HG02763 (cell line): Measurements from ENCODE around the gene SFTPD.
"Not testable (repeated sequence)": the region's sequence is repeated elsewhere in the genome, so short reads cannot be mapped to it uniquely, and the experiment has no call there.

Experiments
- ATAC-seq: cut with Tn5 transposase; IDR thresholded peaks from one replicate; pipeline ENCODE4 v1.9.1; 2021; ENCODE audit warnings: mild to moderate bottlenecking, moderate library complexity; ENCODE audit not compliant: unreplicated experiment

SFTPD gene

DNA sequence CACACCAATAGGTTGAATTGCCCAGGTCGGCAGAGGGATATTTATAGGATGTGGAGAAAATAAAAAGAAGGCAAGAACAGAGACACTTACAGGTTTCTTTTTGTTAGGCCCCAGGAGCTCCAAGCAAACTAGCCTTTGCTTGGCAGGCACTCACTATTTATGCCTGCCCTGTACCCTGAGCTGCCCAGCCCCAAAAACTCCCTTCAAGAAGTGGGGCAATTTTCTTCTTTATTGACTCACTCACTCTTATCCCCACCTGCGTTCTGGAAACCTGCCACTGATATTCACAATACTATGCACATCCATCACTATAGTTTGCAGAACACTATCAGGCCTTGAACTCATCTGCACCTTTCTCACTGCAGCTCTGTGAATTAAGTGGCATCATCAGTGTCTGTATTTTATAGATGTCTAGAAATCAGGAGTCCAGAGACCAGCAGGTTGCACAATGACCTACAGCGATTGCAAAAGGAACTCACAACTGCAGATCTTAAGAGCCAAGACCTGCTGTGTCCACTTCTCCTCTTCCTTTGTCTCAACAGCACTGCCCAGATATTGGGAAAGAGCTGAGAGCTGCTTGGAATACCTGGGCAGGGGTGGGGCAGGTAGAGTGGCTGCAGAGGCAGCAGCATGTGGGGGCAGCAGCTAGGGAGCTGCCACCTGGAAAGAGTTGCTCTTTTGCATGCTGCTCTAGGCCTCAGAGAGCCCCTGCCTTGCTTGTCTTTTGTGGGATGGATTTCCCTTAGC, at the start of gene SFTPD:
SFTPD (minus strand) TSS at position 130 of the 747 bp plus-strand sequence. CDS start 2,446 bp downstream, outside the sequence.
- no peak for ATAC-seq

DNA sequence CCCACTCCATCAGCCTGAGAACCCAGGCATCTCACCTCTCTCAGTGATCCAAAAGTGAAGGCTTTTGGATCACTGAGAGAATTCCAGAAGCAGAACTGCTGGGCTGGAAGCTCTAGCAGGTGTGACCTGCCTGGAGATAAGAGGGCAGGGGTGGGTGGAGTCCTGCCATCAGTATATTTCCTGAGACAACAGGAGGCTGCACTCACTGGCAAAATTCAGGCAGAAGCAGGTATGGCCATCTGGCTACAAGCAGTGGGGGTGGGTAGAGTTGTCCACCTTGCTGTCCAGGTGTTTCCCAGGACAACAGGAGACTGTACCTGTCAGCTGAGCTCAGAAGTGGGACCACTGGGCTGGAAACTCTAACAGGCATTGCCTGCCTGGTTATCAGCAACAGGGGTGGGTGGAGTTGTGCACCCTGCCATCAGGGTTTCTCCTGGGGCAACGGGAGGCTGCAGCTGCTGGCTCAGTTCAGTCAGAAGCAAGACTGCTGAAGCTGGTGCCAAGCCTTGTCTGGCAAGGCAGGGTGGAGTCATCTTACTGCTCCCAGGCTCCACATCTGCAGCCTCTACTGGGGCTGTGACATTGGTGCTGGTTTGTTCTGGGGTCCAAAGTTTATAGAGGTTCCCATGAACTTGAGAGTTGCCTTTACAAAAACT, 47.2 kb upstream of the SFTPD start:
- no peak for ATAC-seq

DNA sequence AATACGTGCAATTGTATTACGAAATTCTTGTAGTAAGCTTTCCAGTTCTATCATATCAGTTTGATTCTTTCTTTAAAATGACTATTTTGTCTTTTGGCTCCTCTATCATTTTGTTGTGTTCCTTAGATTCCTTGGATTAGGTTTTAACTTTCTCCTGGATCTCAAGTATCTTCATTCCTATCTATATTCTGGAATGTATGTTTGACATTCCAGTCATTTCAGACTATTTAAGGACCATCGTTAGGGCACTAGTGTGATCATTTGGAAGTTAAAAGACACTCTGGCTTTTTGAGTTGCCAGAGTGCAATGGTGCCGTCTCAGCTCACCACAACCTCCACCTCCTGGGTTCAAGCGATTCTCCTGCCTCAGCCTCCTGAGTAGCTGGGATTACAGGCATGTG, 45.7 kb upstream of the SFTPD start:
- ATAC-seq, result no peak

DNA sequence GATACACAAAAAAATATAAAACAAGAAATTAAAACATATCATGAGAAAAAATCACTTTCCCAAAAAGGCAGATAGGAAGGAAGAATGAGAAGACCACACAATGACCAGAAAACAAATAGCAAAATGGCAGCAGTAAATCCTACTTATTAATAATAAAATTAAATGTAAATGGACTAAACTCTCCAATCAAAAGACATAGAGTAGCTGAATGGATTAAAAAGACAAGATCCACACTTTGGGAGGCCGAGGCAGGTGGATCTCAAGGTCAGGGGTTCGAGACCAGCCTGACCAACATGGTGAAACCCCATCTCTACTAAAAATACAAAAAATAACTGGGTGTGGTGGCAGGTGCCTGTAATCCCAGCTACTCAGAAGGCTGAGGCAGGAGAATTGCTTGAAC, 39.3 kb upstream of the SFTPD start:
- not testable (repeated sequence) for ATAC-seq

DNA sequence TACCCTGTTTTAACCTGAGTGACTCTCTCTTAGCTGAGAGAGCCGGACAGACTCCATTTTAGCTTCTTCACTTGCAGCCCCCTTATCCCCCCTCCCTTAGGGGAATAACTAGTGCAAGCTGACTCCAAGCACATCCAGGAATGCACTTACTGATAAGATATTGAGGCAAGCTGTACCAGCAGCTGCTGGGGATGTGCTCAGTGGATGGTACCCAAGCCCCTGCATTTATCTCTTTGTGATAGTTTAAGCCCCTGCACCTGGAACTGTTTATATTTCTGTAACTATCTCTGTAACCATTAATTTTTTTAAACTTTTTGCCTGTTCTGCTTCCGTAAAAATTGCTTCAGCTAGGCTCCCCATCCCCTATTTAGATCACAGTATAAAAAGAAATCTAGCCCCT, 37.8 kb upstream of the SFTPD start:
- not testable (repeated sequence) for ATAC-seq

DNA sequence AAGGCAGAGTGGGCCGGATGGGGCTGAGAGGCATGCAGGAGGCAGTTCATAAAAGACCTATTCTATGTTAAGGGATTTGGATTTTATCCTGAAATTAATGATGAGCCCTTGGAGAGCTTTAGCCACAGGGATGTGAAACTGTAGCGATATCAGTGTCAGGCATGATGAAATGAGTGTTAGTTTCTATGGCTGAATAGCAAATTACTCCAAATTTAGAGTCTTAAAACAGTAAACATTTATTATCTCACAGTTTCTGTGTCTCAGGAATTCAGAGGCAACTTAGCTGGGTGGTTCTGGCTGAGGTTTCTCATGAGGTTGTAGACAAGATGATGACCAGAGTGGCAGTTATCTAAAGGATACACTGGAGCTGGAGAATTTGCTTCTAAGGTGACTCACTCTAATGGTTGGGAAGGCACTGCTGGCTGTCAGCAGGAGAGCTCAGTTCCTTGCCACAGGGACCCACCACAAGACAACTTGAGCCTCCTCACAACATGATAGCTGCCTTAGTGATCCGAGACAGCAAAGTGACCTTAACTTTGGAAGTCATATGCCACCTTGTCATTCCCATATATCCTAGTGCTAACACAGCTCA, 36.7 kb upstream of the SFTPD start:
- ATAC-seq, result no peak

DNA sequence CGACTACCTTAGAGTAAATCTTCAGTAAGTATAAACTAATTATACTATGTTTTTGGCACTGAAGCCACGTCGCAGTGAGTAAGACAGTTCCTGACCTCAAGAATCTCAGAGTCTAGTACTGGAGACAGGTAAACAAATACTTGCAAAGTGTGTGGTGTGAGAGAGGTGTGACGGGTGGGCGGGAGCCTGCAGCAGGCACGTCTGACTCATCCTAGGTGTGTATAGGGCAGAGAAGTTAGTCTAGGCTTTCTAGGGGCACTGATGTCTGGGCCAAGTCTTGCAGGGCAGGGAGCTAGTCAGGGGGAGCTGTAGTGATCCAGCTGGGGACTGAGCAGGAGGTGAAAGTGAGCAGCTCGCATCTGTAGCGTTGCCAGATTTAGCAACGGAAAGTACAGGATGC, 35.9 kb upstream of the SFTPD start:
- no peak for ATAC-seq

DNA sequence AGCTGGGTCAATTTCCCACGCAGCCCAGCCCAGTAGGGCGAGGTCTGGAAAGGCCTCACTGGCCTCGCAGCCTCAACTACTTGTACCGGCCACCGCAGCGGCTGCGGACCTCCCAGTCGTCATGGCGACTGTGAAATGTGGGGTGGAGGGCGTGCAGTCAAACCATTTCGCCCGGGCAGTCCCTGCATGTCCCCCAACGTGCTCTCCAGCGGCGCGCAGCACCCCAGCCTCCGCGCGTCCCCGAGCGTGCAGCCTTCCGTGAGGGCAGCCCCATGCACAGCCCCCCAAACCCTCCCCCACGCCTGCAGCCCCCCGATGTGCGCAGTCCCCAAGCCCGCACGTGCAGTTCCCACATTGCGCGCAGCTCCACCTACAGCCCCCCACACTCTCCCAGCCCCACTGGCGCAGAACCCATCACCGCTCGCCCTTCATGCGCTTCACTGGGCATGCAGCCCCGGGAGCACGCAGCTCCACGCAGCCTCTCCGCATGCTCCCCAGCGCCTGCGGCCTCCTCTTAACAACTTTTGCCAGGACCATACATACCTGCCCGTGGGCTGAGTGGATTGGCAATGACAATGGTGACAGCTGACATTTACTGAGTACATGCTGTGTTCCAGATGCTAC, 34.5 kb upstream of the SFTPD start:
- no peak for ATAC-seq

DNA sequence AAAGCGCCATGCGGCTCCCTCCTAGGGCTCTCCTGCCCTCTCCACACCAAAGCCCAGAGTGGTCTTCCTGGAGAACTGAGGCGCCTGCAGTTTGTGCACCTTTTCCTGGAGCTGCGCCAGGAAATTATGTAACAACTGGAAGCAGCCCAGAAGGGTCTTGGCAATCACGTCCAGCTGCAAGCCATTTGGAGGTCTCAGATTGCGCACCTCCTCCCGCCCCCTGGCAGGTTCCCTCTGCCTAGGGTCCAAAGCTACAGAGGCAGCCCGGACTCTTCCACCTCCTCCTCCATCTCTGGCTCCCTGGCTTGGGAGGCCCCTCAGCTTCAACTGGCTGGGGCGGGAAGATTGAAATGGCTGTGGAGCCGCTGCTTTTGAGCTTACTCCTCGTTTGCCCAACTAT, 34.0 kb upstream of the SFTPD start:
- ATAC-seq, result no peak

DNA sequence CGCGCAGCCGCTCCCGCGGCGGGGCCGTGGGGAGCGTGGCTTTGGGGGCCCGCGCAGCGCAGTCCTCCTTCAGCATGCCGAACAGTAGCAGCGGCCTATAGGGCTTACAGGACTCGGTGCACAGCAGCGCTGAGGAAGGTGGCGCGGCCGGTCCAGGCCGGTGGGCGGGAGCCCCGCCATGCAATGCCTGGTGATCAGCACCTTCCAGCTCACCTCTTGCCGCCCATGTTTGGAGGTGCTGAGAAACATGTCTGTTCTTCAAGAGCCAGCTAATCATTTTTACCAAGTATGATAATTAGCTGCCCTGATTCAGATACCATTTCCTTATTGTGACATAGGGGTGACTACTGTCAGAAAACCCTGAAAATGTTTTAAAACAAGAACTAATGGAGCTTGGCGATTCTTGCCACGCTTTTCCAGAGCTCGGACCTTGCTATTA, 33.5 kb upstream of the SFTPD start:
- ATAC-seq, result no peak

DNA sequence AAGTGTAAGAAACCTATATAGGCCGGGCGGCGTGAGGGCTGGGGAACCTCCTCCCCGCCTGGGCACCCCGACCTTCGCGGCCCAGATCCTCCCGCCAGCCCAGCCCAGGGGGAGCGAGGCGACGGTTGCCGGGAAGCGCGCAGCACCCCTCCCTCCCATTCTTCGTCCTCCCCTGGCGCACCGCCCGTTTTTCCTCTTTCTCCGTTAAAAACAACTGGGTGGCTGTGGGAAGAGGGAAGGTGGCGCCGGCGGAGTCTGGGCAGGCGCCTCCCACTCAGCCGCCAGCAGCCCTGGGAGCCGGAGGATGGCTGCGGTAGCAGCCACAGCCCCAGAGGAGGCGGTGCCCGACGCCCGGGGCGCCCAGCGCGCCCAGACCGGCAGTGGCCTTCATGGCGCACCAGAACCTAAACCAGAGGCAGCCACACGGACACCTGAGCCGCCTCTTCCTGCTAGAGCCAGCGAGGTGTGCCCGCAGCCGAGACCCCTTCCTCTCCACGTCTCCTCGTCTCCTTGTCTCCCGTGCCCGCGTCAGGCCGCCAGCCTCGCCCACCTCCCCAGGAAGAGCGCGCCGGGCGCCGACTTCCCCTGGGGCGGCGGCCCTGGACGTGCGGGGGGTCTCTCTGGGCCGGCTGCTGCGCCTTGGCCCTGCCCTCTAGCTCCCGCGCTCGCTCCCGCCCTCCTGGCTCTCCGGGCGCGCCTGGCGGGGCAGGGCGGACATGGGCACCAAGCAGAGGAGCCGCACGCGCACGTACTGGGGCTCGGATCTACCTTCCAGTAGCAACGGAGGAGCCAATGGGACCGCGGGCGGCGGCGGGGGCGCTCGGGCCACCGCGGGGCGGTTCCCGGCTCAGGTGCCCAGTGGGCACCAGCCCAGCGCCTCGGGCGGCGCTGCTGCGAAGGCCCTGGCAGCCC, 32.8 kb upstream of the SFTPD start:
- no peak for ATAC-seq

DNA sequence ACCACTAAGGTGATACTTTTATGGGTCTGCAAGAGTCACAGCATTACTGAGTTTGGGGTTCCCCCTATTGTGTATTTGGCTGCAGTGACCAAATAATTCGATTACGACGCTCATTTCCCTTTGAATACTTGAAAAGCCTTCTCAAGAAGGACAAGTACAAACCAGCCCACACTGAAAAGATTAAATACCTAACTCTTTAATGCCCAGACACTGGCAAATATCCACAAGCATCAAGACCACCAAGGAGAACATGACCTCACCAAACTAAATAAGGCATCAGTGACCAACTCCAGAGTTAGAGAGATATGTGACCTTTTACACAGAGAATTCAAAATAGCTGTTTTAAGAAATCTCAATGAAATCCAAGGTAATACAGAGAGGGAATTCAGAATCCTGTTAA, 31.8 kb upstream of the SFTPD start:
- no peak for ATAC-seq

DNA sequence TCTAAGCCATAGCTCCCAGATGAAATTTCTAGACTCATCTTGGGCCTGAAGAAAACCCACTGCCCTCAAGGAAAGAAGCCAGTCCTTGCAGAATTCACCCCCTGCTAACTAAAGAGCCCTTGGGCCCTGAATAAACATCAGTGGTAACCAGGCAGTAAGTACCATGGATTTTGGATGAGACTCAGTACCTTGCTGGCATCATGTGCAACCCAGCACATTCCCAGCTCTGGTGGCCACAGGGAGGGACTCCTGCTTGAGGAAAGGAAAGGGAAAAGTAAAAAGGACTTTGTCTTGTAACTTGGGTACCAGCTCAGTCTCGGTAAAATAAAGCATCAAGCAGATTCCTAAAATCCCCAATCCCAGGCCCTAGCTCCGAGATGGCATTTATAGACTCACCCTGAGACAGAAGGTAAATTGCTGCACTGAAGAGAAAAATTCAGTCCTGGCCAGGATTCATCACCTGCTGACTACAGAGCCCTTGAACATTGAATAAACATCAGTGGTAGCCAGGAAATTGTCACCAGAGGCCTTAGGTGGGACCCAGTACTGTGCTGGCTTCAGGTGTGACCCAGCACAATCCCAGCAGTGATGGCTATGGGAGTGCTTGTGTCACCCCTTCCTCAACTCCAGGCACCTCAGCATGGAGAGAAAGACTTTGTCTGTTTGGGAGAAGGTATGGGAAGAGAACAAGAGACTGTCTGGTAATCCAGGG, 31.2 kb upstream of the SFTPD start:
- ATAC-seq, result no peak

DNA sequence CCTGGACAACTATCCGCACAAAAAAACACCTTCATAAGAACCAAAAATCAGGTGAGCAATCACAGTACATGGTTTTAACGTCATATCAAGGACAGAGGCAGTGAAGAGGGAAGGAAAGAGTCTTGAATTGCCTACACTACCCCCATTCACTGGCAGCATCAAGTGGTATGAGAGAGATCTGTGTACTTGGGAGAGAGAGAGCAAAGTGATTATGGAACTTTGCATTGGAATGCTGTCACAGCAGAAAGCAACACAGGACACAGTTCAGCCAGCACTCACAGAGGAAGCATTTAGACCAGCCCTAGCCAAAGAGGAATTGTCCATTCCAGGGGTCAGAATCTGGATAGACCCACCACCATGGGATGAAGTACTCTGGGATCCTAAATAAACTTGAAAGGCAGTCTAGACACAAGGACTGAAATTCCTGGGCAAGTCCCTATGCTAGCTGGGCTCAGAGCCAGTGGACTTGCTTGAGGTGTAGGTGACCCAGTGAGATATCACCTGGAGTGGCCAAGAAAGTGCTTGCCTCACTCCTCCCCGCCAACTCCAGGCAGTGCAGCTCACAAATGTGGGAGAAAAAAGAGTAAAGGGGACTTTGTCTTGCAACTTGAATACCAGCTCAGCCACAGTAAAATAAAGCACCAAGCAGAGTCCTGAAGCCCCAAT, 30.5 kb upstream of the SFTPD start:
- no peak for ATAC-seq

DNA sequence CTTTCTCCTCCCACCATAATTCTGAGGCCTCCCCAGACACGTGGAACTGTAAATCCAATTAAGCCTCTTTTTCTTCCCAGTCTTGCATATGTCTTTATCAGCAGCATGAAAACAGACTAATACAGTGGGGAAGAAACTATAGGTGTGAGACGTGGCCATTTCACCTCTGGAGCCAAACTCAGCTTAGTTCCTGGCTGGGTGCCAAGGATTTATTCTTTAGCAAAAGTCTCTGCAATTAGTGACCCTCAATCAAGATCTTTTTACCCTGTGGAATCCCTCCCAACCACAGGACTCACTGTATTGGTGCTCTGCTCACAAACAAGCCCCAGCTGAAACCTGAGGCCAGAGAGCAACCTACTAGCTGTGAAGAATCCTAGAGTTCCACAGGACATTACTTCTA, 28.1 kb upstream of the SFTPD start:
- ATAC-seq, result no peak

DNA sequence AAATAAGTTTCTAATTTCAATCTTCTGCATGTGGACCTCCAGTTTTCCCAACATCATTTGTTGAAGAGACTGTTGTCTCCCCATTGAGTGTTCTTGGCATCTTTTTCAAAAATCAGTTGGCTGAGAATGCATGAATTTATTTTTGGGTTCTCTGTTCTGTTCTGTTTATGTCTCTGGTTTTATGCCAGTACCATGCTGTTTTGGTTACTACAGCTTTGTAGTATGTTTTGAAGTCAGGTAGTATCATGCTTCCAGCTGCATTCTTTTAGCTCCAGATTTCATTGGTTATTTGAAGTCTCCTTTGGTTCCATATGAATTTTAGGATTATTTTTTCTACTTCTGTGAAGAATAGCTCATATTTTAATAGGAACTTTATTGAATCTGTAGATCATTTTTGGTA, 21.2 kb upstream of the SFTPD start:
- ATAC-seq, result no peak

DNA sequence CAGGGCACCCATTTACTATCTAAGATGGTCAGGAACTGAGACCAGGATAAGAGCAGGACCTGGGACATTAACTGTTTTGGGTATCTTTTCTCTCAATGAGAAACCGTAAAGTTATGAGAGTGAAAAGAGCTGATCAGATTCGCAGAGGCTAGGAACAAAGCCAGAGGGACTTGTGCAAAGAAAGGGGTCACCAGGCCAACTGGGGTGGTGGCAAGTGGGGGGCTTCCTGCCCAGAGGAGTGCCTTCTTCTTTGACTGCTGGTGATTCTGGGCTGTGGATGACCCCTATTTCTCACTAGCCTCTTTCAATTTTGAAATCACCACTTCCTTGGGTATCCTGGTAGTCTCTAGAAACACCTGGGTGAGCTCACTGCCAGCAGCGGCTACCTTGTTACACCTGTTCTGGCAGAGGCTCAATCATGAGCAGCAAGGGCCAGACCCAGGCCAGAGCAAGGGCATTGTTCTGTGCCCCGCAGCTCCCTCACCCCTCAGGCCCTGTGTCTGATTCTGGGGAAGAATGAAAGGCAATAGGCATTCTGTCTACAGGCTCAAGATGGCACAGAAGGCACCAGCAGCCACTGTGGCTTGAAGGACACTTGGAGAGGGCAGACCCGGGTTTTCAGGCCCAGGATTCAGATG, 999 bp downstream of the SFTPD start:
- ATAC-seq, result no peak

DNA sequence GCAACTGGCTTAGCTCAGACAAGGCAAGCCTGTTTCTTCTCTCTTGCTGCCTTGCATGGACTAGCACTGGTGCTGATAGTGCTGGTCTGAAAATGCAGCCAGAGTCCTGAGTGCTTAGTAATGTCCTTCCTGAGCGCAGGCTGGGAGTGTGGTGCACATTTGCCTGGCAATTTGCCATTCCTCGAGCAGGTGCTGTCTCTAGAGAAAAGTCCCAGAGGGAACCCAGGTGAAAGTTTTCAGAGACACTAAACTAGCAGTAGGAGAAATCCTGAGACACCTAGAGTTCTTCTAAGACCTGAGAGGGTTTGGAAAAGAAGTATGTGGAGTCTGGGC, 1.9 kb downstream of the SFTPD start:
- no peak for ATAC-seq
